Coronary artery (tissue), 2 donors: Measurements from ENCODE around the gene C2orf15.
A peak's percentile ranks its signal among the peaks of the same experiment; 100 is the strongest.

Source experiments
- DNase-seq: peaks from one replicate; pipeline ENCODE4 v3.0.0-alpha.2; 2017; ENCODE audit warnings: low spot score
- H3K27ac ChIP-seq, 2 donors: fragments of 200-600 bp; sonication (generic); one replicate each; pipeline ENCODE4 v1.5.1; 2016 to 2019
- H3K4me3 ChIP-seq: fragments of 200-600 bp; sonication (generic); 2 replicates; pipeline ENCODE4 v1.5.1; 2016; ENCODE audit warnings: mild to moderate bottlenecking, moderate library complexity
- TF ChIP-seq, protein P1 (sequence below): fragments of 200-600 bp; sonication (generic); IDR thresholded peaks from one replicate; pipeline ENCODE4 v1.5.1; 2019; ENCODE audit warnings: antibody characterized with exemption

The C2orf15 gene

DNA sequence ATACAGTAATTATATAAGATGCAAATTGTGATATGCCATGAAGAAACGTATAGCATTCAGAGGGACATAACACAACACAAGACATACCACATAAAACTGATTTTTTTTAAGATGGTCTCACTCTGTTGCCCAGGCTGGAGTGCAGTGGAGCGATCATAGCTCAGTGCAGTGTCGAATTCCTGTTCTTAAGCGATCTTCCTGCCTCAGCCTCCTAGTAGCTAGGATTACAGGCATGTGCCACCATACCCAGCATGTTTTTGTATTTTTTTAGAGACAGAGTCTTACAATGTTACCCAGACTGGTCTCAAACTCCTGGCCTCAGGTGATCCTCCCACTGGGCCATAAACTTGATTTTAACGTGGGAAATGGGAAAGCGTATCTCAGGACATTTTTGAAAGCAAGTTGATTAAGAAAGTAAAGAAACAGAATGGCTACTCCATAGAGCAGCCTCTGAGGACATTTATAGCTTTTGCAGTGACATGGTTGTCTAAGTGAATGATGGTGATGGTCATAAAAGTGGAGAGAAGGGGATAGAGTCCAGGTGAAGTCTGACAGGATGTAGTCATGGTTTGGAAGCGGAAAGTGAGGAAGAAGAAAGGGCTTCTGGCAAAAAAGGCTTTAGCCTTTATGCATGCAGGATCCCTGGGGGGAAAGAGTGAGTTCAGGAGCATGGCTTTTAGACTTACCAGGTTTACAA is 10.8 kb downstream of the C2orf15 start:
- TF ChIP-seq, protein P1, sequence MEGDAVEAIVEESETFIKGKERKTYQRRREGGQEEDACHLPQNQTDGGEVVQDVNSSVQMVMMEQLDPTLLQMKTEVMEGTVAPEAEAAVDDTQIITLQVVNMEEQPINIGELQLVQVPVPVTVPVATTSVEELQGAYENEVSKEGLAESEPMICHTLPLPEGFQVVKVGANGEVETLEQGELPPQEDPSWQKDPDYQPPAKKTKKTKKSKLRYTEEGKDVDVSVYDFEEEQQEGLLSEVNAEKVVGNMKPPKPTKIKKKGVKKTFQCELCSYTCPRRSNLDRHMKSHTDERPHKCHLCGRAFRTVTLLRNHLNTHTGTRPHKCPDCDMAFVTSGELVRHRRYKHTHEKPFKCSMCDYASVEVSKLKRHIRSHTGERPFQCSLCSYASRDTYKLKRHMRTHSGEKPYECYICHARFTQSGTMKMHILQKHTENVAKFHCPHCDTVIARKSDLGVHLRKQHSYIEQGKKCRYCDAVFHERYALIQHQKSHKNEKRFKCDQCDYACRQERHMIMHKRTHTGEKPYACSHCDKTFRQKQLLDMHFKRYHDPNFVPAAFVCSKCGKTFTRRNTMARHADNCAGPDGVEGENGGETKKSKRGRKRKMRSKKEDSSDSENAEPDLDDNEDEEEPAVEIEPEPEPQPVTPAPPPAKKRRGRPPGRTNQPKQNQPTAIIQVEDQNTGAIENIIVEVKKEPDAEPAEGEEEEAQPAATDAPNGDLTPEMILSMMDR, result no peak

DNA sequence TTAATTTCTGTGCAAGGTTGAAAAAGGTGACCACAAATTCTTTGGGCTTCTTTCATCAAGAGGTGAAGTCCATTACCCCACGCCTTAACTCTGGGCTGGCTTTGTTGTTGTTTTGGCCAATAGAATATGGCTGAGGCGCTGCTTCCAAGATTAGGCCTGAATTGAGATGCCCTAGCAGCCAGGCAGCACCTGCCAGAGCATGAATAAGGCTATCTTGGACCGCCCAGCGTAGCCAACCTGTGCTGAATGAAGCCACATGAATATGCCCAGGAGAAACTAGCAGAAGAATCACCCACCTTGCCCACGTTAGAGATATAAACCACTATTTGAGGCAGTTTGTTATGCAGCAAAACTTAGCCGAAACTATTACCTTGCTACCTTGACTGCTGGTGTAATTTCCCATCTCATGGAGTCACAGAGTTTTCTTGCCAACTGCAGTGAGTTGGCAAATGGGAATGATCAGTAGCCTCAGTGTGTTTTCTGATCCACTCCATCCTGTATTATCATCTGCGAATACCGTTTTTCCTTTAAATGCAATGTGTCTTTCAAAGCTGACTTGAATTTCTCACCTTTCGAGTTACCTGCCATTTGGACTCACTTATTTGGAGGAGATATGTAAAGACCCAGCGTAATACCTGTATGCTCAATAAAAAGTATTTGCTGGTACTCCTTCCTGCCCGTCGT is 12.6 kb downstream of the C2orf15 start:
- TF ChIP-seq, protein P1, result no peak
- DNase-seq, result no peak
- Histone ChIP-seq H3K27ac (peak overlapping the region; percentile 78 to 89), H3K4me3 (peak overlapping the region; percentile 83)

More for the DNA sequence above, 10.8 kb downstream of the C2orf15 start:
- no peak for DNase-seq
- no peak overlapping the region for H3K27ac ChIP-seq
- no peak overlapping the region for H3K4me3 ChIP-seq

DNA sequence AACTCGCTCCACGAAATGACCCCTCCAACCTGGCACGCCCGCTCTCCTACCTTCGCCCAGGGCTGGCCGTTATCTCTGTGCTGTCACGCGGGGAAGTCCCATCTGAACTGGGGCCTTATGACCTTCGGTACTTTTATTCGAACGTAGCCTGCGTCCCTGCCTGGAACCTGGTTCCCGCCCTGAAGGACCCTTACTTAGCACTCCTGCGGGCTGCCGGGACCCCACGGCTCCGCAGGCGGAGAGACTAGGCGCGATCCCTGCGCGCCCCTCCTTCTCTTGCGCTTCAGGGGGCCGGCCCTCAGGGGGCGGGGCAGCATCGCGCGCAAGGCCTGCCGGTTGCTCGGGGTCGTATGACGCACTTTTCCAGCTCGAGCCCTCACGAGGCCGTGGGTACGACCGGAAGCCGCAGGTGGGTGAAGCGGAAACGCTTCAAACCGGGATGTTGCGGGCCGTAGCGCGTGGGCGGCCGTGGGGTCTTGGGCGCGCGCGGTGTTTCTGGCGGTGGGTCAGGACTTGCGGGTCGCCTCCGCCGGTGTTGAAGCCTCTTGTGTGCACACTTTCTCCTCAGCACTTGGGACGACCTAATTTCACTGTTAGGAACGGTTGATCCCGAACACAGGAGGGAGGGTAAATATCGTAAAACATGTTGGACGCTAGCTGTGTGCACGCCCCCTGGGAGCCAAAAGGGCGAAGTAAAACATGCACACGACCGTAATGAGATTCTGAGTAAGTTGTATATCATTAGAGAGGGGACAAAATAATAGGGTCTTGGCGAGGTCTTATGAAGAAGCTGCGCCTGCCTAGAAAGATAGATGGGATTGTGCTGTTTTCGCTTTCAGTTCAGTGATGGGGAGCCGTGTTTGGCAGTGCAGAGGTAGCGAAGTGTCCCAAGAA is 13.4 kb downstream of the C2orf15 start, which contains the start of the genes LIPT1 and TSGA10:
Gene LIPT1, plus strand, starts transcription at position 325 of the 894 bp plus-strand sequence. CDS start 6,991 bp downstream, outside the sequence.
Gene TSGA10, minus strand, starts transcription at position 300 of the 894 bp plus-strand sequence. CDS start 45,503 bp downstream, outside the sequence.
- DNase-seq, result peak; percentile 94
- TF ChIP-seq, protein P1, result no peak

DNA sequence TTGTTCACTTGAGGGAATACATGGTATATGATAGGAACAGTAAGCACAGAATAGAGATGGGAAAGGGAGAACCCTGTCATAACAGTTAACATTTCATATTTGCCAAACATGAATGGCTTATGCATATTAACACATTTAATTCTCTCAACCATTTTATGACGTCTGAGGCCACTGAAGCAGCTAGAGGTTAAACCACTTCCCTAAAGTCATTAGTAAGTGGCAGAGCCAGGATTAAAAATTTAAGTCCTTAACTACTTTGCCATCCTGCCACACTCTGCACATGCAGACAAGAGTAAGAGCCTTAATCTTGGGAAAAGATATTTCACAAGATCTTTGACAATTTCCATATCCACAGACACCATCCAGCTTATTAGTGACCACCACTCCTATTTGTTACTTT is 15.4 kb downstream of the C2orf15 start:
- TF ChIP-seq, protein P1, result no peak
- no peak overlapping the region for H3K4me3 ChIP-seq
- no peak overlapping the region for H3K27ac ChIP-seq
- no peak for DNase-seq

More for the DNA sequence above, 13.4 kb downstream of the C2orf15 start, which contains the start of the genes LIPT1 and TSGA10:
- H3K4me3 ChIP-seq, result peak within 1 kb of the TSS; percentile 83
- H3K27ac ChIP-seq, result peak within 1 kb of the TSS; percentile 78 to 89

DNA sequence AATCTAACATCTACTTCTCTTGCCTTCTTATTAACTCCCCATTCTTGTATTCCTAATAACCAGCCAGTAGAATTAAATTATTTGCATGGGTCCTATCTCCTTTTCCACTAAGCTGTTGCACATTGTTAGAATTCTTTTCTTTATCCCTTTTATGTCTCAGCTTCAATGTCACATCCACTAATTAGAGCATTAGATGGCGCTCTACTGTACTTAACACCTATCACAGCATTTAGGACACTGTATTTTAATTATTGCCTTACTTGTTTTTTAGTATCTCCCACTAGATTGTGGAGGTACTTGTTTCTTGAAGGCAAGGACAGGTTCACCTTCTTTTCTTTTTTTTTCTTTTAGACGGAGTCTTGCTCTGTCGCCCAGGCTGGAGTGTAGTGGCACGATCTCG is 17.1 kb downstream of the C2orf15 start:
- DNase-seq, result no peak
- TF ChIP-seq, protein P1, result no peak
- no peak overlapping the region for H3K27ac ChIP-seq
- no peak overlapping the region for H3K4me3 ChIP-seq

DNA sequence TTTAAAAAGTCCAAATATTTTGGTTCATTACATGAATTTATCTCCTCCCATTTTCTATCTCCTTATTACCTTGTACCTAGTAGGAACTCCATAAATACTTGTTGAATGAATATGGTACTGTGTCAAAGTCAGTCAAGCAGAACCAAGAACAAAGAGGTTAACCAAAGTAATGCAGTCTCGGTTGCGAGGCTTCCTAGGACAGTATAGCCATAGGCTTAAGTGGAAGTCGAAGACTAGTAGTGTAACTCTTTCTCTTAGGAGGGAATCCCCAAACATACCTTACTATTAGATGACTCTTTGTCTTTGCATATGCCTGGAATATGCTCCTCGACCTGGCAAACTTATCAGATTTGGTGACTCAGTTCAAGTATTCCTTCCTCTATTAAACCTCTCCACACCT is 18.1 kb downstream of the C2orf15 start:
- no peak overlapping the region for H3K27ac ChIP-seq
- DNase-seq, result no peak
- TF ChIP-seq, protein P1, result no peak
- H3K4me3 ChIP-seq, result no peak overlapping the region
